Measurements from ENCODE around the gene KLK13.

GRCh38 chr19:51064534-51065220 lies at the start of gene KLK13:
- no peak for TF ChIP-seq CTCF (IDR thresholded peaks at IDR 0.05)
- peak; percentile 38 for TF ChIP-seq EZH2 (IDR thresholded peaks at IDR 0.05)

Measured in neural progenitor cell (in vitro differentiated cells).